Fibroblast of lung (primary cell): ENCODE measurements around the gene PRKCD.

Experiments used
- CTCF ChIP-seq, 2 donors: IDR thresholded peaks in 1 of 2; conservative IDR thresholded peaks in 1 of 2; 1 replicate in 1 of 2; 2 replicates in 1 of 2; pipeline ENCODE4 v1.5.1; 2011 to 2012; ENCODE audit warnings: low read length in 2 of 2, control low read depth in 1 of 2, inconsistent platforms in 1 of 2, low read depth in 1 of 2, mild to moderate bottlenecking in 1 of 2
- EZH2 ChIP-seq: IDR thresholded peaks from 2 replicates; pipeline ENCODE4 v1.5.1; 2012; ENCODE audit warnings: low read length, control low read depth, mild to moderate bottlenecking; ENCODE audit errors: missing control alignments

GRCh38 chr3:53198256-53198977, 37.4 kb downstream of the PRKCD start:
- TF ChIP-seq EZH2, result no peak
- no peak for TF ChIP-seq CTCF (conservative IDR thresholded peaks at IDR 0.05 in 1 of 2, IDR thresholded peaks at IDR 0.05 in 1 of 2; ENCODE audit: low read depth in 1 of 2, low read length in 2 of 2)
